Hepatocyte (in vitro differentiated cells): ENCODE data around the gene GGT7.

Source experiments
- CTCF ChIP-seq: fragments of 200-600 bp; sonication (generic); IDR thresholded peaks from 2 replicates; pipeline ENCODE4 v1.5.1; 2016; ENCODE audit warnings: antibody characterized with exemption, mild to moderate bottlenecking; ENCODE audit not compliant: poor library complexity
- EZH2 ChIP-seq: fragments of 200-600 bp; sonication (generic); IDR thresholded peaks from 2 replicates; pipeline ENCODE4 v1.6.1; 2016; ENCODE audit warnings: antibody characterized with exemption, mild to moderate bottlenecking, borderline replicate concordance
- EZH2phosphoT487 ChIP-seq: fragments of 200-600 bp; sonication (generic); IDR thresholded peaks from one replicate; pipeline ENCODE4 v1.6.1; 2018; ENCODE audit warnings: antibody characterized with exemption, mild to moderate bottlenecking, low read depth, moderate library complexity; ENCODE audit not compliant: unreplicated experiment, severe bottlenecking

GRCh38 chr20:34896086-34896621 is 23.5 kb upstream of the GGT7 start:
- TF ChIP-seq CTCF, result no peak
- no peak for TF ChIP-seq EZH2
- no peak for TF ChIP-seq EZH2phosphoT487
